ENCODE results near the gene COBL.

Gene COBL

DNA sequence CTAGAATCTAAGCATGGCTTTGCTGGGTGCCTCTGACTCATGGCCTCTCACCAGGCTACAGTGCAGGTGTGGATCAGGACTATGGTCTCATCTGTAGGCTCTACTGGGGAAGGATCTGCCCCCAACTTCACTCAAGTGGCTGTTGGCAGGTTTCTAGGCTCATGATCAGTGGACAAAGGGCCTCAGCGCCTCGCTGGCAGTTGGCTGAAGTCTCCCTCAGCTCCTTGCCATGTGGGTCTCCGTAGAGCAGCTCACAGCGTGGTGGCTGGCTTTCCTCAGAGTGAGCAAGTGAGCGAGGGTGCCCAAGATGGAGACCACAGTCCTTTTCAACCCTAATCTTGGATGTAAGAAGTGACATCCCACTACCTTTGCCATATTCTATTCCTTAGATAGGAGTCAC lies 238.0 kb downstream of the COBL start:
- TF ChIP-seq TAF1 (IDR thresholded peaks at IDR 0.05; ENCODE audit: borderline replicate concordance, insufficient read depth, low read length) (no peak), POLR2AphosphoS5 (IDR thresholded peaks at IDR 0.05; ENCODE audit: low read depth, low read length) (no peak), SIN3A (IDR thresholded peaks at IDR 0.05; ENCODE audit: borderline replicate concordance, insufficient read depth, low read length) (no peak), FOXP2 (optimal IDR thresholded peaks at IDR 0.05; ENCODE audit: borderline replicate concordance, extremely low read depth, extremely low read length, insufficient read depth) (no peak)
- TF ChIP-seq, protein P1, sequence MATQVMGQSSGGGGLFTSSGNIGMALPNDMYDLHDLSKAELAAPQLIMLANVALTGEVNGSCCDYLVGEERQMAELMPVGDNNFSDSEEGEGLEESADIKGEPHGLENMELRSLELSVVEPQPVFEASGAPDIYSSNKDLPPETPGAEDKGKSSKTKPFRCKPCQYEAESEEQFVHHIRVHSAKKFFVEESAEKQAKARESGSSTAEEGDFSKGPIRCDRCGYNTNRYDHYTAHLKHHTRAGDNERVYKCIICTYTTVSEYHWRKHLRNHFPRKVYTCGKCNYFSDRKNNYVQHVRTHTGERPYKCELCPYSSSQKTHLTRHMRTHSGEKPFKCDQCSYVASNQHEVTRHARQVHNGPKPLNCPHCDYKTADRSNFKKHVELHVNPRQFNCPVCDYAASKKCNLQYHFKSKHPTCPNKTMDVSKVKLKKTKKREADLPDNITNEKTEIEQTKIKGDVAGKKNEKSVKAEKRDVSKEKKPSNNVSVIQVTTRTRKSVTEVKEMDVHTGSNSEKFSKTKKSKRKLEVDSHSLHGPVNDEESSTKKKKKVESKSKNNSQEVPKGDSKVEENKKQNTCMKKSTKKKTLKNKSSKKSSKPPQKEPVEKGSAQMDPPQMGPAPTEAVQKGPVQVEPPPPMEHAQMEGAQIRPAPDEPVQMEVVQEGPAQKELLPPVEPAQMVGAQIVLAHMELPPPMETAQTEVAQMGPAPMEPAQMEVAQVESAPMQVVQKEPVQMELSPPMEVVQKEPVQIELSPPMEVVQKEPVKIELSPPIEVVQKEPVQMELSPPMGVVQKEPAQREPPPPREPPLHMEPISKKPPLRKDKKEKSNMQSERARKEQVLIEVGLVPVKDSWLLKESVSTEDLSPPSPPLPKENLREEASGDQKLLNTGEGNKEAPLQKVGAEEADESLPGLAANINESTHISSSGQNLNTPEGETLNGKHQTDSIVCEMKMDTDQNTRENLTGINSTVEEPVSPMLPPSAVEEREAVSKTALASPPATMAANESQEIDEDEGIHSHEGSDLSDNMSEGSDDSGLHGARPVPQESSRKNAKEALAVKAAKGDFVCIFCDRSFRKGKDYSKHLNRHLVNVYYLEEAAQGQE (IDR thresholded peaks at IDR 0.05; ENCODE audit: insufficient read depth in 1 of 2, low read depth in 2 of 2, low read length in 2 of 2), result no peak

DNA sequence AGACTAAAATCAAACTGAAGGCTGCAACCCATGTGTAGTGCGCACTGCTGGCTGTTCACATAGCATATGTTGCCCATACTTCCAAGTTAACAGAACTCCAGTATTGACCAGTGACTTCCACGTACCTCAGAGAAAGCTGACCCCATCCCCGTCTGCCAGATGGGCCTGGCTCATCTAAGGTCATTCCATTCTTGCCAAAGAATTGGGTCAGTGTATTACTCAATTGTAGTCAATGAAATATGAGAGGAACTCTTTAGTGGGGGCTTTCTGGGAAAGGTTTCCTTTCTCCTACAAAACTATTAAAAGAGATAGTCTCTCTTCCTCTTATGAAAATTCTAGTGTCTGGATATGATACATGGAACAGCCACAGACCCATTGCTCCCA lies 238.6 kb downstream of the COBL start:
- TF ChIP-seq POLR2AphosphoS5 (IDR thresholded peaks at IDR 0.05; ENCODE audit: low read depth, low read length) (no peak), SIN3A (IDR thresholded peaks at IDR 0.05; ENCODE audit: borderline replicate concordance, insufficient read depth, low read length) (no peak), TAF1 (IDR thresholded peaks at IDR 0.05; ENCODE audit: borderline replicate concordance, insufficient read depth, low read length) (no peak), FOXP2 (optimal IDR thresholded peaks at IDR 0.05; ENCODE audit: borderline replicate concordance, extremely low read depth, extremely low read length, insufficient read depth) (no peak)
- TF ChIP-seq, protein P1 (IDR thresholded peaks at IDR 0.05; ENCODE audit: insufficient read depth in 1 of 2, low read depth in 2 of 2, low read length in 2 of 2), result no peak

DNA sequence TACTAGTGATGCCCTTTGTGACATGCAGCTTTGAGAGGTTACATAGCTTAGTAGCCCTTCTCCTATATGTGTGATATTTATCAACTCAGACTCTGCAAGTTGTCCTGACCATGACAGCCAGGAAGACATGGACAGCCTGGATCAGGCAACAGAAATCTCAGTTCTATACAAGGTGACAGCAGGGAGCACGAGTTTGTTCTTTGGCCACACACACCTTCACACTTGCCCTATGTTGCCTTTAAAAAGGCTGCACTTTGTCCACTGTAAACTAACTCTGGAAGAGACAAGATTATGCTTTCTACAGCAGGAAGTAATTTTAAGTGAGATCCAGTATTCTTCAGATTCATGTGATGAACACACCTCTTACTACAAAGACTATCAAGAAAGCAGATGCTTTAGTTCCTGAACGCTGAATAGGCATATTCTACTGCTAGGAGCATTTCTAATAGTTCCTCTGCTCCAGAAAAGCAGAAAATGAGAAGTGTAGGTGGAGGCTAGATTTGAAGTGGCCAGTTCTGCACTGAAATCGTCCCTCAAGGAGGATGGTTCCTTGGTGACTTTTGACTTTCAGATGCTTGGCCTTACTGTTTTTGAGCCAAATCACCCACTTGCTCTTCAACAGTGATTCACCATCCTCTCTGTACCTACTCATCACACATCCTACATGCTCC lies 239.2 kb downstream of the COBL start:
- TF ChIP-seq POLR2AphosphoS5 (IDR thresholded peaks at IDR 0.05; ENCODE audit: low read depth, low read length) (no peak), SIN3A (IDR thresholded peaks at IDR 0.05; ENCODE audit: borderline replicate concordance, insufficient read depth, low read length) (no peak), TAF1 (IDR thresholded peaks at IDR 0.05; ENCODE audit: borderline replicate concordance, insufficient read depth, low read length) (no peak), FOXP2 (optimal IDR thresholded peaks at IDR 0.05; ENCODE audit: borderline replicate concordance, extremely low read depth, extremely low read length, insufficient read depth) (no peak)
- TF ChIP-seq, protein P1 (IDR thresholded peaks at IDR 0.05; ENCODE audit: insufficient read depth in 1 of 2, low read depth in 2 of 2, low read length in 2 of 2), result no peak

DNA sequence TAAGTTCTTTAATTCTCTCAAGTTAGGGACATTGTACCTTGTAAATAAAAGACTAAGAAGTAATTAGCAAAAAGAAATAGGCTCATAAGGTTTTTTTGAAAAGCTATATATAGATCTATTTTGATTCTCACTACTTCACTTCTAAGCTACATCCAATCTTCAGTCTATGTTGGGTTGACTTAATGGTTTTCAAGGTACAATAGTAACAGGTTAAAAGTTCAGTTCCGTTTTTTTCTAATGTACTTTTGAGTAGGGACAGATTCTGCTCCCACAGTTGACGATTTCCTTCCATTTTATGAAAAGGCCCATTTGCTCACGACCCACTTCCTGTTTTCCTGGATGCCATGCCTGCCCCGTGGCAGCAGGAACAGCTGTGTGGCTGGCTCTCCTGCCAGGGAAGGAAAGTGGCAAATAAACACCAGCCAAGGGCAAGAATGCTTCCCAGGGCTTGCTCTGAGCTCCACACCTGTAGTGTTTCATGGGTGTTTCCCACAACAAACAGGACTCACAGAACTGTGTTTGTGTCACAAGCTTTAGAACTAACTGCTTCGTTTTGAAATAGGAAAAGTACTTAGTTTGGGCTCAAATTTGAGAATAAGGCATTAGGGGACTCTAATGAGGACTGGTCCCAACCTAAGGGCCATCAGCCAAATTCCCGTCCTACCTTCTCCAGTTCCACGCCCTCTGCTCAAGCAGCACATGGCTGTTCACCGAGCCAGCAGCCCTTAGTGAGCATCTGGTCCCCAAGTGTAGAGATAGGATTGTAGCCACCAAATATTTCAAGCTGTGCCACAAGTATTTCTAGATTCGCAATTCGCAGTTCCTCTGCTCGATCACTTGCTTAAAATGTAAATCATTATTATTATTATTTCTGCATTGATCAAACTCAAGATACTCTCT lies 240.7 kb downstream of the COBL start:
- TF ChIP-seq POLR2AphosphoS5 (IDR thresholded peaks at IDR 0.05; ENCODE audit: low read depth, low read length) (no peak), SIN3A (IDR thresholded peaks at IDR 0.05; ENCODE audit: borderline replicate concordance, insufficient read depth, low read length) (no peak), TAF1 (IDR thresholded peaks at IDR 0.05; ENCODE audit: borderline replicate concordance, insufficient read depth, low read length) (no peak), FOXP2 (optimal IDR thresholded peaks at IDR 0.05; ENCODE audit: borderline replicate concordance, extremely low read depth, extremely low read length, insufficient read depth) (no peak)
- TF ChIP-seq, protein P1 (IDR thresholded peaks at IDR 0.05; ENCODE audit: insufficient read depth in 1 of 2, low read depth in 2 of 2, low read length in 2 of 2), result no peak

All from PFSK-1 (cell line).